H7 (cell line): Measurements from ENCODE around the gene ATP11A. TPM values are rescaled to one million over a fixed set of nuclear protein-coding genes. Genes with fewer than 3 reads are reported as not detected.
"Not testable (repeated sequence)": the region's sequence is repeated elsewhere in the genome, so short reads cannot be mapped to it uniquely, and the experiment has no call there.

Source experiments
- DNase-seq: peaks from one replicate; pipeline ENCODE4 v3.0.0; 2012
- H3K27me3 ChIP-seq: 2 replicates; pipeline ENCODE4 v1.6.0; 2011; ENCODE audit warnings: mild to moderate bottlenecking, low read length; ENCODE audit not compliant: control insufficient read depth, insufficient read depth
- H3K36me3 ChIP-seq: replicated peaks from 2 replicates; pipeline ENCODE4 v1.5.1; 2011; ENCODE audit warnings: low read length; ENCODE audit not compliant: control insufficient read depth, insufficient read depth
- H3K4me3 ChIP-seq: 2 replicates; pipeline ENCODE4 v1.5.1; 2011; ENCODE audit warnings: low read depth, mild to moderate bottlenecking, control low read depth, low read length, moderate library complexity; ENCODE audit not compliant: insufficient read depth
- total RNA-seq: library from RNA; depleted of rRNA; stranded (reverse); fragments of >200 nt; shearing (Covaris generic); gene quantifications from 2 replicates; pipeline ENCODE4 v1.2.3, GENCODE V29; 2014

The ATP11A gene
- total RNA-seq, 1 experiment from 2014 or later = 9.9 TPM

DNA sequence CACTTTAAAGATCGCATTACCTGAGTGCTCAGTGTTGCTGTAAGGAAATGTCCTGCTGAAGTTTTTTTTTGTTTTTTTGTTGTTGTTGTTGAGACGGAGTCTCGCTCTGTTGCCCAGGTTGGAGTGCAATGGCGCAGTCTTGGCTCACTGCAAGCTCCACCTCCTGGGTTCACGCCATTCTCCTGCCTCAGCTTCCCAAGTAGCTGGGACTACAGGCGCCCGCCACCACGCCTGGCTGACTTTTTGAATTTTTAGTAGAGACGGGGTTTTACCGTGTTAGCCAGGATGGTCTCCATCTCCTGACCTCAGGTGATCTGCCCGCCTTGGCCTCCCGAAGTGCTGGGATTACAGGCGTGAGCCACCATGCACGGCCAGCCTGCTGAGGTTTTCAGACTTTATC is 175.6 kb downstream of the ATP11A start:
- H3K36me3 ChIP-seq, H3K4me3 ChIP-seq, H3K27me3 ChIP-seq, DNase-seq: not testable (repeated sequence)

DNA sequence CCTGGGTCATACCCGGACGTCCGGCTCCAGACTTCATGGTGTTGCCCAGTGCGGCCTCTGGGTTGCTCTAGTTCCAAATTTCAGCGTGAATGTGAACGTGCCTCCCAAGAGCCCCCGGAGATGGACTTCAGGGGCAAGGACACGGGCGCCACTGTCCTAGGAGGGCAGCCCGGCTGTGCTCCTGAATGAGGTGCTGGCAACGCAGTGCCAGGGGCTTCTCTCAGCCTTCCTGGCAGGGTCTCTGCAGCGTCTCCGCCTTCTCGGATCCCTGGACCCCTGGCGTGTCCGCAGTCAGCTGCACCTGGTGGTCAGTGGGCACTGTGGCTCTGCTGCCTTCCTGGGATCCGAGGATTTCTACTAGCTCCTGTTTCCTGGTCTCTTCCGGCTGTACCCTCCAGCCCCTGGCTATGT is 177.5 kb downstream of the ATP11A start:
- no peak overlapping the region for H3K4me3 ChIP-seq
- H3K27me3 ChIP-seq = no peaks in the 10 kb centered on the region
- H3K36me3 ChIP-seq = peaks cover 3% of the 10 kb centered on the region
- DNase-seq = no peak

DNA sequence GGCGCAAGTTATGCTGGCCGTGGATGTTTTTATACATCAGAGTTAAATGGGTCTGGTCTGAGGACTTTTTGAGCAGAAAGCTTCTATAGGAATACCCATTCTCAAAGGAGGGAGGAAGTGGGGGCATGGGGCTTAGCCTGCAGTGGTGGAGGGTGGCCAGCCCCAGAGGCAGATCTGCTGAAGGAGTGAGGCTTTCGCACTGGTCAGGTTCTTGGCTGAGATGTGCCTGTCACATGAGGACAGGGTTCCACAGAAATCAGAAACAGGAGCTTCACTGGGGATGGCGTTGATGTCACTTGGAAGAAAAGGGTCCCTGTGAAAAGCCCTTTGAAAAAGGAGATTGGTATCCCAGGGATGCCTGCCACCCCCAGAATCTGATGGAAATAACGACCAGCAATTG is 178.5 kb downstream of the ATP11A start:
- DNase-seq = no peak
- H3K36me3 ChIP-seq = peaks cover 3% of the 10 kb centered on the region
- no peaks in the 10 kb centered on the region for H3K27me3 ChIP-seq
- no peak overlapping the region for H3K4me3 ChIP-seq

DNA sequence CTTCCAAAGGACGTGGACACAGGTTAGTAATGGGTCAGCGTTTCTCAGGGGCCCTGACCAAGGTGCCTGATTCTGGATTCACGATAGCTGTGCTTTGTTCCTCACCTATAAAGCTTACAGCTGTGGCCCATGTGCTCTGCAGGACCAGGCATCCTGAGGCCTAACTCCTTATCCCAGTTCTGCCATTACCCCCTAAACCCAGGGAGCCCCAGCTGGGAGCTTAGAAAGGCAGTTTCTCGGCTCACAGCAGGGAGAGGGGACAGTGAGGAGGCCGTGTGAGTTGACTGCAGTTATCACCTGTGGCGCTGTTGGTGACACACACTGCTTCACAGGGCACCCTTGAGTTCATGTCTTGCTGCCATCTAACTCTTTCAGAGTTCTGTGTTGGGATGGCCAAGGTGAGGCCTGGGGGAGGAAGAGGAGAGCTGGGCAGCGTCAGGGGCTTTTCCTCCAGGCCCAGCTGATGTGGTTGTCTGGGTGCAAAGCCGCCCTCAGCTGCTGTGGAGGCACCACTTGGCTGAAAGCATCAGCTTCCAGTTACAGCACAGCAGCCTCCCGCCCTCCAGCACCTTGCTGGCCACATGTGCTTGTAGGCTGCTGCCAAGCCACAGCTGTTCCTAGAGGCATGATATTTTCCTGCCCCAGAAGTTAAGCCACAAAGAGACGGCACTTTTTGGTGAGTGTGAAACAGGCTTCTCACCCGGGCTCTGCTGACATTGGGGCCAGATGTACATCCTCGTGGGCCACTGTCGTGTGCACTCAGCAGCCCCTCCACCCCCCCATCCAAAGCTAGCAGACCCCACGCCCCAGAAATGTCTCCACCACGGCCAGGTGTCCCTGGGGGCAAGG is 179.6 kb downstream of the ATP11A start:
- DNase-seq = no peak
- Histone ChIP-seq H3K36me3 (peaks cover 3% of the 10 kb centered on the region), H3K27me3 (no peaks in the 10 kb centered on the region), H3K4me3 (no peak overlapping the region)

DNA sequence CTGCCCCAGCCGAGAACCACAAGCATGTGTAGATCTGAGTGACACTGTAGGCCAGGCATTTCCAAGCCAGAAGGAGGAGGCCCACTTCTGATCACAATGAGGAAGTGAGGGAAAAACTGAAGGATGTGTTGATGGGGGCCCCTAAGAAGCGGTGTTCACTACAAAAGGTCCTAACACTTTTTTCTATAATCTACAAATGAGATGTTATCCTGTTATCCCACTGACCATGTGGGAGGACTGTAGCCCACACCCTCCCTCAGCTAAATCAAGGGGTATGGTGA is 180.2 kb downstream of the ATP11A start:
- Histone ChIP-seq H3K27me3 (no peaks in the 10 kb centered on the region), H3K36me3 (peaks cover 3% of the 10 kb centered on the region), H3K4me3 (no peak overlapping the region)
- no peak for DNase-seq

DNA sequence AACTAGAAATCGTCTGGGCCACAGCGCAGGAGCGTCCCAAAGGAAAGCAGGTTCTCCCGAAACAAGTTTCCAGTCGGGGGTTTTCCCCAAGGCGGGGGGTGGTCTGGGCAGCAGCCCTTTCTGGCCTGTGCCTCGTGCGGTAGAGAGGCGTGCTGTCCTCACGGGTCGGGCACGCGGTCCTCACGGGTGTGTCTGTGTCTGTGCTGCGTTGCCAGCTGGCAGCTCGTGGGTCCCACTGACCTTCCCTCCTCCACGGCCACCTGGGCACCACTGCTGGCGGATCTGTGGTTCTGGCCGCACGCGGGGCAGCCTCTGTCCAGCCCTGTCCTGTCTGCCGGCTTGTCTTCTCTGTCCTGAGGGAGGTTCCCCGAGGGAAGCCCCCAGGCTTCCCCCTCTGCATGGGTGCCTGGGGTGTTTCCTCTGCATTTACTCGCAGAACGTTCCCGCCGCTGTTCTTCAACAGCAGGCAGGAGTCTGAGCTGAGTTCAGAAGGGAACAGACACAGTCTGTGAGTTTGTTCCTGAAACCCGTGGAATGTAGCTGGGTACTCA is 181.0 kb downstream of the ATP11A start:
- Histone ChIP-seq H3K4me3 (no peak overlapping the region), H3K36me3 (peaks cover 3% of the 10 kb centered on the region), H3K27me3 (no peaks in the 10 kb centered on the region)
- no peak for DNase-seq

DNA sequence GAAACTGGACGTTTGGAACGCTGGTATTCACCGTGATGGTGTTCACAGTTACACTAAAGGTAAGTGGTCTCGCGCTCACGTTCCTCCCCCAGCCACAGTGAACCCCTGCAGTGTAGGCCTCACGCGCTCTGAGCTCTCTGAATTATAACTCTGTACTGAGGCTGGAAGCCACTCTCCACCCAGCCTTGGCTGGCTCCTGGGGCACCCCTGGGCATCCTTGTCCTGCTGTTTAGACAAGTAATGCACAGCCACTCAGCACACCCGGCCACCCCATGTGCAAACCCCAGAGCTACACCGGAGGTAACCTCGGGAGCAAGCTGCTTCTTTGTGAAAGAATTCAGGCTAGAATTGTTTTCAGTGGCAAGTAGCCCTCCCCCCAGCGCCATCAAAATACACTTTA is 181.9 kb downstream of the ATP11A start:
- peaks cover 4% of the 10 kb centered on the region for H3K36me3 ChIP-seq
- H3K4me3 ChIP-seq = no peak overlapping the region
- no peak for DNase-seq
- no peaks in the 10 kb centered on the region for H3K27me3 ChIP-seq

DNA sequence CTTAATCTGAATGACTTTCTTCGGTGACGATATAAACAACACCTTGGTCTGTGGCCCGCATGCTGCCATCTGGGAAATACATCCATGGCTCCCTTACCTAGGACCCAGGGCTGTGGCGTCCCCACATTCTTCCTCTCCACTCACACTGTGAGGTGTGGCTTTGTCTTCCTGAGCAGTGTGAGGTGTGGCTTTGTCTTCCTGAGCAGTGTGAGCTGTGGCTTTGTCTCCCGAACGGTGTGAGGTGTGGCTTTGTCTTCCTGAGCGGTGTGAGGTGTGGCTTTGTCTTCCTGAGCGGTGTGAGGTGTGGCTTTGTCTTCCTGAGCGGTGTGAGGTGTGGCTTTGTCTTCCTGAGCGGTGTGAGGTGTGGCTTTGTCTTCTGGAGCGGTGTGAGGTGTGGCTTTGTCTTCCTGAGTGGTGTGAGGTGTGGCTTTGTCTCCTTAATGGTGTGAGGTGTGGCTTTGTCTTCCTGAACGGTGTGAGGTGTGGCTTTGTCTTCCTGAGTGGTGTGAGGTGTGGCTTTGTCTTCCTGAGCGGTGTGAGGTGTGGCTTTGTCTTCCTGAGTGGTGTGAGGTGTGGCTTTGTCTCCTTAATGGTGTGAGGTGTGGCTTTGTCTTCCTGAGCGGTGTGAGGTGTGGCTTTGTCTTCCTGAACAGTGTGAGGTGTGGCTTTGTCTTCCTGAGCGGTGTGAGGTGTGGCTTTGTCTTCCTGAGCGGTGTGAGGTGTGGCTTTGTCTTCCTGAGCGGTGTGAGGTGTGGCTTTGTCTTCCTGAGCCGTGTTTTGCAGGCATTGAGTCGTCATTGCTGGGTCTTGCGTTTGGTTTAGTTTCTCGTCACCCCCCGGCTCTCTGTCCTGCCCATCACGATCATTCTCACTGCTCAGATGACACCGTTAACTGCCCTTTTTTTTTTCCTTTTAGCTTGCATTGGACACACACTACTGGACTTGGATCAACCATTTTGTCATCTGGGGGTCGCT is 183.1 kb downstream of the ATP11A start:
- not testable (repeated sequence) for H3K36me3 ChIP-seq, DNase-seq, H3K27me3 ChIP-seq, H3K4me3 ChIP-seq

DNA sequence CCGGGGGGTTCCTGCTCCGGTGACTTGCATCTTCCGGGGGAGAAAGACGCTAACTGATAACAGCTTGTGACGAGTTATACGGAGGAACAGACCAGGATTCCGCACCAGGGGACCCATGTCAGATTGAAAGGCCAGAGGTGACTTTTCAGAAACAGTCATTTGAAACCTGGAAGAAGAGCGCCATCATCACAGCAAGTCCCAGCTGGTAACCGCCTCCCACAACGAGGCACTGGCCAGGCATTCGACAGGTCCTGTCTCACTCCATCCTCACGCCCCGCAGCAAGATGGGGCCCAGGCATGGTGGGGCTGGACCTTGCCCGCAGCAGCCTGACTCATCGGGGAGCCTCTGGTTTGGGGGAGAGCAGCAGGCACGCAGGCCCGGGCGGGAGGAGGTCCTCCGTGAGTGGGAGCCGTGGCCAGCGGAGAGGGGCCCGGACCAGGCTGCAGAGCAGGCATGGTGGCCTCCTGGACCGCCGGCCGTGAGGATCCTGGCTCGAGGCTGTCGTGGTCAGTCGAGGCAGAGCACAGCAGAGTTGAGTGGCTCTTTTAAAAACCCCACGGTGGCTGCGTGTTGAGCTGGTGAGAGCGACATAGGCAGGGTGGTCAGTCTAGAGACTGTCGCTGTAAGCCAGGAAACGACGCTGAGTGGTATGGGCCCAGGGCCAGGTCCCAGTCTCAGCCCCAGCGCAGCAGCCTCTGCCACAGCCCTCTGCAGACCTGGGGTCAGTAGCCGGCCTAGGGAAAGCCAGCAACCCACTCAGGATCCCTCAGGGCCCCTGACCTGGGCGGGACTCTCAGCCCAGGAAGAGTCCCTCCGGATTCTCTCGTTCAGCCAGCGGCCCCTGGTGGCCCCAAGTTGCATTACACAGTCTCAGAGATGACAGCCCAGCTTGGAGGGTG is 184.3 kb downstream of the ATP11A start:
- DNase-seq = peak; percentile 97

DNA sequence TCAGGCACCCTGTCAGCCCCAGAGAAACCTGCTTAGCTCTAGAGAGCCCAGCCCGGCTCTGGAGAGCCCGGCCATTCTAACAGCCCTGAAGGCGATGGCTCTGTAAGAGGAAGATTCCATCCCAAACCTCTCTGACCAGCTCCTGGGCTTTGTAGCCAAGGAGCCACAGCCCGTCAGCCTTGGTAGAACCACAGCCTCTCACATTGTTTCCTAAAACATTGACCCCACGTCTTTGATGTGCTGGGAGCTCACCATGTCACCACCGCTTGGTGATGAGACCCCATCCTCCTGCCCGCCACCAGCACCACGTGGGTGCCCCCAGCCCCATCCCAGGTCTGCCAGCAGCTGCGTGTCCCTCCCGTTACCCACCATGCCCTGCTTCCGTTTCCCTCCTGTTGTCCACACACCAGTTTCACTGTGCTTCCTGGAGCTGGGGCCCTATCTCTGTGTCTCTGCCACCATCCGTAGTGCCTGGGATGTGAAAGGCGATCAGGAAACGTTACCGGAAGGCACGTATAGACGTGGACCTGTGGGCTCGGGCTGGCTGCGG is 185.0 kb downstream of the ATP11A start:
- DNase-seq = no peak
- Histone ChIP-seq H3K4me3 (no peak overlapping the region), H3K36me3 (peaks cover 8% of the 10 kb centered on the region), H3K27me3 (no peaks in the 10 kb centered on the region)

More for the DNA sequence above, 184.3 kb downstream of the ATP11A start:
- H3K36me3 ChIP-seq = peaks cover 6% of the 10 kb centered on the region
- no peak overlapping the region for H3K4me3 ChIP-seq
- H3K27me3 ChIP-seq = no peaks in the 10 kb centered on the region

DNA sequence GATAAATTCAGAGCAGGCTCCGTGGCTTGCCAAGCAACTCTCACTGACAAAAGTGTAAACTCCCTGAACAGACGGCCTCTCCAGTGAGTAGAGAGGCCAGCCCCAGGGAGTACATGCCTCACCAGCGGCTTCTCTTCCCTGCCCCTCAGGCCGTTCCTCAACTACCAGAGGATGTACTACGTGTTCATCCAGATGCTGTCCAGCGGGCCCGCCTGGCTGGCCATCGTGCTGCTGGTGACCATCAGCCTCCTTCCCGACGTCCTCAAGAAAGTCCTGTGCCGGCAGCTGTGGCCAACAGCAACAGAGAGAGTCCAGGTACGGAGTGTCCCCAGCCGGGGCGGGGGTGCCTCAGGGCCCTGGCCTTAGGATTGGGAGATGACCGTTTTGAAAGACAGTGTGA is 185.8 kb downstream of the ATP11A start:
- no peak for DNase-seq
- peaks cover 8% of the 10 kb centered on the region for H3K36me3 ChIP-seq
- no peak overlapping the region for H3K4me3 ChIP-seq
- H3K27me3 ChIP-seq = no peaks in the 10 kb centered on the region

DNA sequence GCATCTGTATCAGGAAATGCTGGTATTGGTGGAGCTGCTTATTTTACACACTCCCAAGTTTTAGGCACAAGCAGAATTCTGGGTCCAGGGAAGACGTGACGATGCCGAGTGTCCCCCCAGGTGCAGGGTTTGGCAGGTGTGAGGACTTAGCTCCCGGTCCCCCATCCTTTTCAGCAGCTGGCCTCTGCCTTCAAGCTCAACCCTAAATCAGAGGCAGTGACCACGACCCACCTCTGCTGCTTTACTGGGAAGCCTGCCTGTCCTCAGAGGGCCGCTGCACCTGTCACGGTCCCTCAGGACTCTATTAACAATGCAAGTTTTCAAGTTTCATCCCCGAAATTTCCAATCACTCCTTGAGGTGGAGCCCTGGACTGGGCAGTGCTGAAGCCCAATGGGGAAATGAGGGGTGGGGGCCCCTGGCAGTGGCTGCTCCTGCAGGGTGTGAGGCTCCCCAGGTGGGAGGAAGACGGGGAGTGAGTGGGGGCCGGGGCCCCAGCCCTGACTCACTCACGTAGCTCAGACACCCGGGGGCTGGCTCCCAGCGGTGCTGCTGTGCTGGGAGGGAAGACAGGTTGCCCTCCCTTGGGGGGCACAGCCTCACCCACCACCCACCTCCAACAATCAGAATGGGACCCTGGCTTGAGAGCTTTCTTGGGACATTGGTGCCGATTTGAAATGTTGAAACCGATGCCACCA is 186.6 kb downstream of the ATP11A start:
- Histone ChIP-seq H3K27me3 (no peaks in the 10 kb centered on the region), H3K36me3 (peaks cover 8% of the 10 kb centered on the region), H3K4me3 (no peak overlapping the region)
- no peak for DNase-seq

DNA sequence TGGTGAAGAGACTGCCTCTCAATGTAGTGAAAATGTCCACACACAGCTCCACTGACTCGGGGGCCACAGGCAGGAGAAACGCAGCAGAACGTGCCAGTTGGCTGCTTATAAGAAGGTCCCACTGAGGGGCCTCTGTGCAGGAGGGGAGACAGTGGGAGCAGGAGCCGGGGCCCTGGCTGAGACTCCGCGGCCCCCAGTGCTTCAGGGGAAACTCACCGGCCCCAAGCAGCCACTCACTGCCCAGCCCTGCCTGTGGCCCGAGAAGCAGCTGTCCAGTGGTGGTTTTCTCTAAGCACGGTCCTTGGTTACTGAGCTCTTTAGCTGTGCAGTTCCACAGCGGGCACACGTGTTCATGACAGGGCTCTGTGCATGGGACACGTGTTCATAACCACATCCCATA is 187.2 kb downstream of the ATP11A start:
- Histone ChIP-seq H3K27me3 (no peaks in the 10 kb centered on the region), H3K4me3 (no peak overlapping the region), H3K36me3 (peaks cover 8% of the 10 kb centered on the region)
- DNase-seq = no peak
